ENCODE measurements around the gene DICER1. TPM values are rescaled to one million over a fixed set of nuclear protein-coding genes. Genes with fewer than 3 reads are reported as not detected.

DICER1 gene
- polyA plus RNA-seq, 2 donors, result 9.2 to 10.2 TPM

- H3K4me1 ChIP-seq (ENCODE audit: control insufficient read depth in 2 of 2, insufficient read depth in 2 of 2, low read length in 1 of 2), result no peaks in the 10 kb centered on the region
- no peak overlapping the region for H3K4me3 ChIP-seq (ENCODE audit: low read depth in 1 of 2, low read length in 2 of 2)
- no peaks in the 10 kb centered on the region for H3K36me3 ChIP-seq (ENCODE audit: control insufficient read depth in 2 of 2, insufficient read depth in 2 of 2, low read length in 1 of 2)
- WGBS, 2 donors, result 23 to 44% methylated on average over 2 of the region's 2 CpGs
- H3K27ac ChIP-seq (ENCODE audit: low read depth in 2 of 2, low read length in 1 of 2), result no peak overlapping the region
- H3K27me3 ChIP-seq (ENCODE audit: control insufficient read depth in 1 of 2, insufficient read depth in 2 of 2, low read length in 2 of 2), result no peaks in the 10 kb centered on the region
- no peaks in the 10 kb centered on the region for H3K9me3 ChIP-seq (ENCODE audit: control insufficient read depth in 2 of 2, insufficient read depth in 1 of 2, low read depth in 1 of 2, low read length in 1 of 2)
Observed at GRCh38 chr14:95174184-95174792, 17.0 kb upstream of the DICER1 start.

GRCh38 chr14:95173518-95173917, 16.2 kb upstream of the DICER1 start:
- Histone ChIP-seq H3K27ac (ENCODE audit: low read depth in 2 of 2, low read length in 1 of 2) (no peak overlapping the region), H3K4me1 (ENCODE audit: control insufficient read depth in 2 of 2, insufficient read depth in 2 of 2, low read length in 1 of 2) (no peaks in the 10 kb centered on the region), H3K27me3 (ENCODE audit: control insufficient read depth in 1 of 2, insufficient read depth in 2 of 2, low read length in 2 of 2) (no peaks in the 10 kb centered on the region), H3K9me3 (ENCODE audit: control insufficient read depth in 2 of 2, insufficient read depth in 1 of 2, low read depth in 1 of 2, low read length in 1 of 2) (no peaks in the 10 kb centered on the region), H3K4me3 (ENCODE audit: low read depth in 1 of 2, low read length in 2 of 2) (no peak overlapping the region), H3K36me3 (ENCODE audit: control insufficient read depth in 2 of 2, insufficient read depth in 2 of 2, low read length in 1 of 2) (no peaks in the 10 kb centered on the region)

GRCh38 chr14:95167177-95167576, 9.8 kb upstream of the DICER1 start:
- Histone ChIP-seq H3K4me3 (ENCODE audit: low read depth in 1 of 2, low read length in 2 of 2) (no peak overlapping the region), H3K36me3 (ENCODE audit: control insufficient read depth in 2 of 2, insufficient read depth in 2 of 2, low read length in 1 of 2) (no peaks in the 10 kb centered on the region), H3K9me3 (ENCODE audit: control insufficient read depth in 2 of 2, insufficient read depth in 1 of 2, low read depth in 1 of 2, low read length in 1 of 2) (peaks cover 0 to 2% of the 10 kb centered on the region in 2 donors), H3K27me3 (ENCODE audit: control insufficient read depth in 1 of 2, insufficient read depth in 2 of 2, low read length in 2 of 2) (no peaks in the 10 kb centered on the region), H3K4me1 (ENCODE audit: control insufficient read depth in 2 of 2, insufficient read depth in 2 of 2, low read length in 1 of 2) (no peaks in the 10 kb centered on the region), H3K27ac (ENCODE audit: low read depth in 2 of 2, low read length in 1 of 2) (no peak overlapping the region)
- 80 to 94% methylated on average over 2 of the region's 2 CpGs for whole genome bisulfite sequencing, 2 donors

- Histone ChIP-seq H3K9me3 (ENCODE audit: control insufficient read depth in 2 of 2, insufficient read depth in 1 of 2, low read depth in 1 of 2, low read length in 1 of 2) (peaks cover 0 to 2% of the 10 kb centered on the region in 2 donors), H3K36me3 (ENCODE audit: control insufficient read depth in 2 of 2, insufficient read depth in 2 of 2, low read length in 1 of 2) (no peaks in the 10 kb centered on the region), H3K27me3 (ENCODE audit: control insufficient read depth in 1 of 2, insufficient read depth in 2 of 2, low read length in 2 of 2) (no peaks in the 10 kb centered on the region), H3K4me1 (ENCODE audit: control insufficient read depth in 2 of 2, insufficient read depth in 2 of 2, low read length in 1 of 2) (no peaks in the 10 kb centered on the region), H3K27ac (ENCODE audit: low read depth in 2 of 2, low read length in 1 of 2) (no peak overlapping the region), H3K4me3 (ENCODE audit: low read depth in 1 of 2, low read length in 2 of 2) (no peak overlapping the region)
- WGBS, 2 donors, result 91 to 93% methylated on average over 3 of the region's 3 CpGs
Observed at GRCh38 chr14:95165517-95165916, 8.2 kb upstream of the DICER1 start.

GRCh38 chr14:95164506-95164905, 7.2 kb upstream of the DICER1 start:
- no peaks in the 10 kb centered on the region for H3K36me3 ChIP-seq (ENCODE audit: control insufficient read depth in 2 of 2, insufficient read depth in 2 of 2, low read length in 1 of 2)
- no peaks in the 10 kb centered on the region for H3K4me1 ChIP-seq (ENCODE audit: control insufficient read depth in 2 of 2, insufficient read depth in 2 of 2, low read length in 1 of 2)
- H3K9me3 ChIP-seq (ENCODE audit: control insufficient read depth in 2 of 2, insufficient read depth in 1 of 2, low read depth in 1 of 2, low read length in 1 of 2), result peaks cover 0 to 2% of the 10 kb centered on the region in 2 donors
- H3K27me3 ChIP-seq (ENCODE audit: control insufficient read depth in 1 of 2, insufficient read depth in 2 of 2, low read length in 2 of 2), result no peaks in the 10 kb centered on the region
- H3K4me3 ChIP-seq (ENCODE audit: low read depth in 1 of 2, low read length in 2 of 2), result no peak overlapping the region
- no peak overlapping the region for H3K27ac ChIP-seq (ENCODE audit: low read depth in 2 of 2, low read length in 1 of 2)
- 88 to 91% methylated on average over 1 of the region's 1 CpG for WGBS, 2 donors

- no peak overlapping the region for H3K4me3 ChIP-seq (ENCODE audit: low read depth in 1 of 2, low read length in 2 of 2)
- H3K27ac ChIP-seq (ENCODE audit: low read depth in 2 of 2, low read length in 1 of 2), result no peak overlapping the region
- 87 to 90% methylated on average over 3 of the region's 3 CpGs for WGBS, 2 donors
- H3K9me3 ChIP-seq (ENCODE audit: control insufficient read depth in 2 of 2, insufficient read depth in 1 of 2, low read depth in 1 of 2, low read length in 1 of 2), result peaks cover 0 to 2% of the 10 kb centered on the region in 2 donors
- no peaks in the 10 kb centered on the region for H3K27me3 ChIP-seq (ENCODE audit: control insufficient read depth in 1 of 2, insufficient read depth in 2 of 2, low read length in 2 of 2)
- no peaks in the 10 kb centered on the region for H3K4me1 ChIP-seq (ENCODE audit: control insufficient read depth in 2 of 2, insufficient read depth in 2 of 2, low read length in 1 of 2)
- H3K36me3 ChIP-seq (ENCODE audit: control insufficient read depth in 2 of 2, insufficient read depth in 2 of 2, low read length in 1 of 2), result no peaks in the 10 kb centered on the region
Observed at GRCh38 chr14:95163666-95164065, 6.3 kb upstream of the DICER1 start.

- Histone ChIP-seq H3K4me1 (ENCODE audit: control insufficient read depth in 2 of 2, insufficient read depth in 2 of 2, low read length in 1 of 2) (no peaks in the 10 kb centered on the region), H3K9me3 (ENCODE audit: control insufficient read depth in 2 of 2, insufficient read depth in 1 of 2, low read depth in 1 of 2, low read length in 1 of 2) (peaks cover 0 to 2% of the 10 kb centered on the region in 2 donors), H3K4me3 (ENCODE audit: low read depth in 1 of 2, low read length in 2 of 2) (no peak overlapping the region), H3K27me3 (ENCODE audit: control insufficient read depth in 1 of 2, insufficient read depth in 2 of 2, low read length in 2 of 2) (no peaks in the 10 kb centered on the region), H3K27ac (ENCODE audit: low read depth in 2 of 2, low read length in 1 of 2) (no peak overlapping the region), H3K36me3 (ENCODE audit: control insufficient read depth in 2 of 2, insufficient read depth in 2 of 2, low read length in 1 of 2) (no peaks in the 10 kb centered on the region)
- 57 to 79% methylated on average over 2 of the region's 2 CpGs for WGBS, 2 donors
Observed at GRCh38 chr14:95163132-95163531, 5.8 kb upstream of the DICER1 start.

- H3K4me1 ChIP-seq (ENCODE audit: control insufficient read depth in 2 of 2, insufficient read depth in 2 of 2, low read length in 1 of 2), result no peaks in the 10 kb centered on the region
- 72 to 82% methylated on average over 2 of the region's 2 CpGs for WGBS, 2 donors
- H3K27me3 ChIP-seq (ENCODE audit: control insufficient read depth in 1 of 2, insufficient read depth in 2 of 2, low read length in 2 of 2), result no peaks in the 10 kb centered on the region
Observed at GRCh38 chr14:95162641-95163040, 5.3 kb upstream of the DICER1 start.

GRCh38 chr14:95157048-95157326, 342 bp downstream of the DICER1 start:
- Histone ChIP-seq H3K27me3 (ENCODE audit: control insufficient read depth in 1 of 2, insufficient read depth in 2 of 2, low read length in 2 of 2) (no peaks in the 10 kb centered on the region), H3K27ac (ENCODE audit: low read depth in 2 of 2, low read length in 1 of 2) (peak overlapping the region; percentile 94 to 97), H3K4me3 (ENCODE audit: low read depth in 1 of 2, low read length in 2 of 2) (peak overlapping the region; percentile 83 to 85), H3K4me1 (ENCODE audit: control insufficient read depth in 2 of 2, insufficient read depth in 2 of 2, low read length in 1 of 2) (no peaks in the 10 kb centered on the region), H3K9me3 (ENCODE audit: control insufficient read depth in 2 of 2, insufficient read depth in 1 of 2, low read depth in 1 of 2, low read length in 1 of 2) (no peaks in the 10 kb centered on the region), H3K36me3 (ENCODE audit: control insufficient read depth in 2 of 2, insufficient read depth in 2 of 2, low read length in 1 of 2) (peaks cover 0 to 2% of the 10 kb centered on the region in 2 donors)
- 1% methylated on average over 20 to 50 of the region's 50 CpGs for WGBS, 2 donors

More at GRCh38 chr14:95162641-95163040, 5.3 kb upstream of the DICER1 start:
- Histone ChIP-seq H3K9me3 (ENCODE audit: control insufficient read depth in 2 of 2, insufficient read depth in 1 of 2, low read depth in 1 of 2, low read length in 1 of 2) (peaks cover 0 to 2% of the 10 kb centered on the region in 2 donors), H3K4me3 (ENCODE audit: low read depth in 1 of 2, low read length in 2 of 2) (no peak overlapping the region), H3K27ac (ENCODE audit: low read depth in 2 of 2, low read length in 1 of 2) (no peak overlapping the region), H3K36me3 (ENCODE audit: control insufficient read depth in 2 of 2, insufficient read depth in 2 of 2, low read length in 1 of 2) (no peaks in the 10 kb centered on the region)

GRCh38 chr14:95156161-95157047, 925 bp downstream of the DICER1 start:
- H3K27ac ChIP-seq (ENCODE audit: low read depth in 2 of 2, low read length in 1 of 2), result peak overlapping the region; percentile 94 to 97
- 1% methylated on average over 44 to 48 of the region's 48 CpGs for WGBS, 2 donors
- H3K9me3 ChIP-seq (ENCODE audit: control insufficient read depth in 2 of 2, insufficient read depth in 1 of 2, low read depth in 1 of 2, low read length in 1 of 2), result no peaks in the 10 kb centered on the region
- no peaks in the 10 kb centered on the region for H3K4me1 ChIP-seq (ENCODE audit: control insufficient read depth in 2 of 2, insufficient read depth in 2 of 2, low read length in 1 of 2)
- no peaks in the 10 kb centered on the region for H3K27me3 ChIP-seq (ENCODE audit: control insufficient read depth in 1 of 2, insufficient read depth in 2 of 2, low read length in 2 of 2)
- H3K36me3 ChIP-seq (ENCODE audit: control insufficient read depth in 2 of 2, insufficient read depth in 2 of 2, low read length in 1 of 2), result peaks cover 0 to 2% of the 10 kb centered on the region in 2 donors
- H3K4me3 ChIP-seq (ENCODE audit: low read depth in 1 of 2, low read length in 2 of 2), result peak overlapping the region; percentile 83 to 85

Data from esophagus (tissue), 2 donors.